ENCODE measurements around the gene ERP44.
"Not testable (repeated sequence)": the region's sequence is repeated elsewhere in the genome, so short reads cannot be mapped to it uniquely, and the experiment has no call there.

- TF ChIP-seq, protein P1, sequence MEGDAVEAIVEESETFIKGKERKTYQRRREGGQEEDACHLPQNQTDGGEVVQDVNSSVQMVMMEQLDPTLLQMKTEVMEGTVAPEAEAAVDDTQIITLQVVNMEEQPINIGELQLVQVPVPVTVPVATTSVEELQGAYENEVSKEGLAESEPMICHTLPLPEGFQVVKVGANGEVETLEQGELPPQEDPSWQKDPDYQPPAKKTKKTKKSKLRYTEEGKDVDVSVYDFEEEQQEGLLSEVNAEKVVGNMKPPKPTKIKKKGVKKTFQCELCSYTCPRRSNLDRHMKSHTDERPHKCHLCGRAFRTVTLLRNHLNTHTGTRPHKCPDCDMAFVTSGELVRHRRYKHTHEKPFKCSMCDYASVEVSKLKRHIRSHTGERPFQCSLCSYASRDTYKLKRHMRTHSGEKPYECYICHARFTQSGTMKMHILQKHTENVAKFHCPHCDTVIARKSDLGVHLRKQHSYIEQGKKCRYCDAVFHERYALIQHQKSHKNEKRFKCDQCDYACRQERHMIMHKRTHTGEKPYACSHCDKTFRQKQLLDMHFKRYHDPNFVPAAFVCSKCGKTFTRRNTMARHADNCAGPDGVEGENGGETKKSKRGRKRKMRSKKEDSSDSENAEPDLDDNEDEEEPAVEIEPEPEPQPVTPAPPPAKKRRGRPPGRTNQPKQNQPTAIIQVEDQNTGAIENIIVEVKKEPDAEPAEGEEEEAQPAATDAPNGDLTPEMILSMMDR (IDR thresholded peaks at IDR 0.05) = not testable (repeated sequence)
- not testable (repeated sequence) for TF ChIP-seq POLR2AphosphoS5 (IDR thresholded peaks at IDR 0.05); POLR2A (IDR thresholded peaks at IDR 0.05; ENCODE audit: low read depth)
These were observed 4.4 kb downstream of the ERP44 start for GRCh38 chr9:100094411-100094810.

Measured in esophagus muscularis mucosa (tissue), 3 donors.